Thyroid gland (tissue), 4 donors: ENCODE data around the gene LHPP.

Experiments used
- CTCF ChIP-seq, 6 experiments: fragments of 200-600 bp in 3 of 6; fragments of 450-650 bp in 3 of 6; sonication (generic) in 3 of 6; IDR thresholded peaks; one replicate each; pipeline ENCODE4 v1.5.1; 2016 to 2019; ENCODE audit warnings: antibody characterized with exemption in 6 of 6, mild to moderate bottlenecking in 2 of 6, inconsistent platforms in 1 of 6, moderate library complexity in 1 of 6
- POLR2A ChIP-seq, 2 donors: fragments of 450-650 bp; IDR thresholded peaks; one replicate each; pipeline ENCODE4 v1.6.1; 2017; ENCODE audit warnings: antibody characterized with exemption in 2 of 2, mild to moderate bottlenecking in 2 of 2, moderate library complexity in 1 of 2

- no peak for TF ChIP-seq CTCF (IDR thresholded peaks at IDR 0.05)
- no peak for TF ChIP-seq POLR2A (IDR thresholded peaks at IDR 0.05)
Observed at GRCh38 chr10:124640056-124640455, 178.4 kb downstream of the LHPP start.
